Thoracic aorta (tissue), 2 donors: ENCODE data around the gene TULP4. TPM values are rescaled to one million over a fixed set of nuclear protein-coding genes. Genes with fewer than 3 reads are reported as not detected.

ENCODE experiments used
- ATAC-seq: fragments of 150-250 bp; one replicate; pipeline ENCODE4 v1.8.0; 2017; ENCODE audit warnings: low read depth; ENCODE audit not compliant: insufficient number of reproducible peaks, low FRiP score
- DNase-seq: peaks from one replicate; pipeline ENCODE4 v3.0.0-alpha.2; 2020; ENCODE audit warnings: low spot score
- H3K27ac ChIP-seq, 2 donors: fragments of 200-600 bp; sonication (generic); 1 replicate in 1 of 2; 2 replicates in 1 of 2; pipeline ENCODE4 v1.5.1; 2016; ENCODE audit warnings: mild to moderate bottlenecking in 2 of 2, moderate library complexity in 2 of 2
- H3K27me3 ChIP-seq: fragments of 200-600 bp; sonication (generic); replicated peaks from 2 replicates; pipeline ENCODE4 v1.6.0; 2016; ENCODE audit warnings: mild to moderate bottlenecking; ENCODE audit not compliant: insufficient read depth
- H3K36me3 ChIP-seq: fragments of 200-600 bp; sonication (generic); one replicate; pipeline ENCODE4 v1.5.1; 2016
- H3K4me1 ChIP-seq, 2 donors: fragments of 200-600 bp; sonication (generic); 1 replicate in 1 of 2; 2 replicates in 1 of 2; pipeline versions ENCODE4 v1.5.1 to v1.6.0; 2016; ENCODE audit warnings: low read depth in 2 of 2, mild to moderate bottlenecking in 1 of 2; ENCODE audit not compliant: control insufficient read depth in 1 of 2
- H3K4me3 ChIP-seq: fragments of 200-600 bp; sonication (generic); 2 replicates; pipeline ENCODE4 v1.5.1; 2016; ENCODE audit warnings: mild to moderate bottlenecking
- H3K9me3 ChIP-seq: fragments of 200-600 bp; sonication (generic); 2 replicates; pipeline ENCODE4 v1.5.1; 2016
- CTCF ChIP-seq: fragments of 200-600 bp; sonication (generic); IDR thresholded peaks from one replicate; pipeline ENCODE4 v1.5.1; 2019; ENCODE audit warnings: antibody characterized with exemption
- total RNA-seq, 2 donors: library from RNA; depleted of rRNA; stranded (reverse); fragments of >200 nt; gene quantifications; one replicate each; pipeline versions ENCODE4 v1.1.0 to v1.2.3, GENCODE V29; 2016

TULP4 gene
- total RNA-seq, 2 donors from 2014 or later: 75.5 to 189 TPM

GRCh38 chr6:158383057-158383456 lies 70.8 kb downstream of the TULP4 start:
- Histone ChIP-seq H3K9me3 (no peaks in the 10 kb centered on the region), H3K4me1 (no peaks in the 10 kb centered on the region), H3K27me3 (no peaks in the 10 kb centered on the region), H3K27ac (no peak overlapping the region), H3K4me3 (no peak overlapping the region), H3K36me3 (no peaks in the 10 kb centered on the region)
- DNase-seq: no peak
- no peak for ATAC-seq
- TF ChIP-seq CTCF: no peak

DNA sequence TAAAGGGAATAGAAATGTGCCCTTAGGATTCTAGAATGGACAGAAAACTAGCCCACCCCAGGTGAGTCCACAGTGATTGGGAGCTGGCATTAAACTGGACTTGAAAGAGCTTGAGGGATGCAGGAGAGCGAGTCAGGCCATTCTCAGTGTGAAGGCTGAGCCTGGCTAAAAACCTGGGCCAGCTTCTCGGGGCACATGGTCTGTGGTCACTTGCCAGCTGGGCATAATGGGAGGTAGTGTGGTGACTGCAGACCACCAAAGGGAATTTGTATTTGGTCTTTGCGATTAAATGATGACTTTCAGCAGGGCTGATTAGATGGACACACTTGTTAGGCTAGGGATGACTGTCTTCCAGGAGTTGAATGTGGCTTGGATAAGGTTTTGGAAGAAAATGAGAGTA lies 71.3 kb downstream of the TULP4 start:
- Histone ChIP-seq H3K4me3 (no peak overlapping the region), H3K27ac (no peak overlapping the region), H3K4me1 (no peaks in the 10 kb centered on the region), H3K9me3 (no peaks in the 10 kb centered on the region), H3K36me3 (no peaks in the 10 kb centered on the region), H3K27me3 (no peaks in the 10 kb centered on the region)
- no peak for TF ChIP-seq CTCF
- ATAC-seq (no peak), DNase-seq (no peak)

GRCh38 chr6:158384671-158385110 lies 72.4 kb downstream of the TULP4 start:
- H3K27ac ChIP-seq: no peak overlapping the region
- H3K36me3 ChIP-seq: no peaks in the 10 kb centered on the region
- ATAC-seq (no peak), DNase-seq (no peak)
- no peaks in the 10 kb centered on the region for H3K9me3 ChIP-seq
- H3K27me3 ChIP-seq: no peaks in the 10 kb centered on the region
- H3K4me1 ChIP-seq: no peaks in the 10 kb centered on the region
- no peak for TF ChIP-seq CTCF
- no peak overlapping the region for H3K4me3 ChIP-seq

DNA sequence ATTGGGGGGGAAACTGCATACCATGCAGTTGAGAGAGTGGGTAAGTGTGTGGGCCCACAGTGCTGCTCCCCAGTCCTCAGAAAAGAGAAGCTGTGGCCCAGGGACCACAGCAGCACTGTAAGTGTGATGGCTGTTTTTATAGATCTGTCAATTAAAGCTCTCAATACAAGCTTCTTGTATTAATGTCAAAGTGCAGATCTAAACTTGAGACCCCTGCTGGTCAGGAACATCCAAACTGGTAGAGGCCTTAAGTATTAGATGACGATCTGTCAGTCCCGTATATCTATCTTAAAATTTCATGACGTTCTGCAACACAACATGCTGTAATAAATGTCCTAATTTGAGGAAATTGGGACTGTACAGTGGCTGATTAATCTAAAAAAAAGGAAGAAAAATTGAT lies 74.8 kb downstream of the TULP4 start:
- no peaks in the 10 kb centered on the region for H3K4me1 ChIP-seq
- H3K4me3 ChIP-seq: no peak overlapping the region
- no peak overlapping the region for H3K27ac ChIP-seq
- DNase-seq (no peak), ATAC-seq (no peak)
- no peaks in the 10 kb centered on the region for H3K36me3 ChIP-seq
- no peak for TF ChIP-seq CTCF
- no peaks in the 10 kb centered on the region for H3K27me3 ChIP-seq
- no peaks in the 10 kb centered on the region for H3K9me3 ChIP-seq

GRCh38 chr6:158387578-158387977 lies 75.3 kb downstream of the TULP4 start:
- TF ChIP-seq CTCF: no peak
- Histone ChIP-seq H3K4me1 (no peaks in the 10 kb centered on the region), H3K9me3 (no peaks in the 10 kb centered on the region), H3K27ac (no peak overlapping the region), H3K27me3 (no peaks in the 10 kb centered on the region), H3K36me3 (no peaks in the 10 kb centered on the region), H3K4me3 (no peak overlapping the region)
- no peak for DNase-seq
- ATAC-seq: no peak
